K562 (cell line): Measurements from ENCODE around the gene RBL1. TPM values are rescaled to one million over a fixed set of nuclear protein-coding genes. Genes with fewer than 3 reads are reported as not detected.
A peak's percentile ranks its signal among the peaks of the same experiment; 100 is the strongest.

Experiments
- ESRRB ChIP-seq: fragments of 250-450 bp; sonication (Bioruptor Pico); IDR thresholded peaks from 2 replicates; pipeline ENCODE4 v1.5.0; 2020; ENCODE audit warnings: mild to moderate bottlenecking, moderate library complexity, borderline replicate concordance
- HMGN3 ChIP-seq: IDR thresholded peaks from 2 replicates; pipeline ENCODE4 v1.6.1; 2011; ENCODE audit warnings: borderline replicate concordance, low read depth, mild to moderate bottlenecking, mixed read lengths, low read length; ENCODE audit not compliant: insufficient read length; ENCODE audit errors: extremely low read depth
- HSF4 ChIP-seq: fragments of 250-450 bp; sonication (Bioruptor Pico); IDR thresholded peaks from 2 replicates; pipeline ENCODE4 v2.1.2; 2022; ENCODE audit warnings: mild to moderate bottlenecking, moderate library complexity, borderline replicate concordance
- KDM4B ChIP-seq, 2 experiments: fragments of 450-650 bp in 1 of 2; sonication (generic) in 1 of 2; IDR thresholded peaks; 2 replicates each; pipeline ENCODE4 v1.6.1; 2016 to 2017; ENCODE audit warnings: borderline replicate concordance in 2 of 2, antibody characterized with exemption in 1 of 2, low read depth in 1 of 2, mild to moderate bottlenecking in 1 of 2
- MEIS2 ChIP-seq: fragments of 450-650 bp; IDR thresholded peaks from 2 replicates; pipeline ENCODE4 v1.6.1; 2014; ENCODE audit warnings: mild to moderate bottlenecking; ENCODE audit not compliant: partially characterized antibody
- MYC ChIP-seq, 2 experiments: fragments of 250-450 bp in 1 of 2; sonication (Bioruptor Pico) in 1 of 2; IDR thresholded peaks; 2 replicates each; pipeline versions ENCODE4 v1.5.1 to v1.6.1; 2012 to 2021; ENCODE audit warnings: low read depth in 2 of 2, borderline replicate concordance in 1 of 2, improper control_type of control experiment in 1 of 2, low read length in 1 of 2, mild to moderate bottlenecking in 1 of 2, moderate library complexity in 1 of 2
- NCOA2 ChIP-seq, 2 experiments: fragments of 450-650 bp; IDR thresholded peaks; 2 replicates each; pipeline ENCODE4 v1.6.1; 2018; ENCODE audit warnings: mild to moderate bottlenecking in 2 of 2, moderate library complexity in 1 of 2; ENCODE audit not compliant: partially characterized antibody in 2 of 2
- NEUROD1 ChIP-seq: fragments of 150-350 bp; IDR thresholded peaks from 2 replicates; pipeline ENCODE4 v1.6.1; 2014; ENCODE audit warnings: borderline replicate concordance, low read length, low read depth; ENCODE audit not compliant: partially characterized antibody
- PCBP2 ChIP-seq: fragments of 200-400 bp; formaldehyde crosslinking; IDR thresholded peaks from 2 replicates; pipeline ENCODE4 v1.6.1; 2018; ENCODE audit warnings: low read length, low read depth, mild to moderate bottlenecking, moderate library complexity; ENCODE audit not compliant: poor library complexity, severe bottlenecking
- PML ChIP-seq: IDR thresholded peaks from 2 replicates; pipeline ENCODE4 v1.6.1; 2012; ENCODE audit warnings: low read length, inconsistent platforms
- POLR2AphosphoS2 ChIP-seq: IDR thresholded peaks from 2 replicates; pipeline ENCODE4 v1.6.1; 2012; ENCODE audit warnings: low read length, improper control_type of control experiment
- RBBP5 ChIP-seq: fragments of 200-600 bp; sonication (generic); IDR thresholded peaks from 2 replicates; pipeline ENCODE4 v1.6.1; 2012; ENCODE audit warnings: borderline replicate concordance, mild to moderate bottlenecking, low read length, control low read depth, inconsistent platforms; ENCODE audit not compliant: insufficient read depth, poor library complexity, severe bottlenecking
- SRF ChIP-seq, 2 experiments: fragments of 250-450, 450-650 bp in 1 of 2; sonication (Bioruptor Pico) in 1 of 2; sonication (generic) in 1 of 2; formaldehyde crosslinking; IDR thresholded peaks; 2 replicates each; pipeline versions ENCODE4 v1.5.0 to v1.5.1; 2020 to 2022; ENCODE audit warnings: mild to moderate bottlenecking in 1 of 2, missing genetic modification reagents in 1 of 2
- TBL1XR1 ChIP-seq, 2 experiments: IDR thresholded peaks; 2 replicates each; pipeline ENCODE4 v1.6.1; 2012; ENCODE audit warnings: improper control_type of control experiment in 2 of 2, low read length in 2 of 2, mild to moderate bottlenecking in 1 of 2
- ZBTB17 ChIP-seq: fragments of 450-650 bp; formaldehyde crosslinking; IDR thresholded peaks from 2 replicates; pipeline ENCODE4 v1.4.0; 2020; ENCODE audit warnings: mild to moderate bottlenecking
- ZC3H4 ChIP-seq: sonication (generic); formaldehyde crosslinking; IDR thresholded peaks from 2 replicates; pipeline ENCODE4 v1.9.0; 2021; ENCODE audit warnings: missing genetic modification reagents, borderline replicate concordance
- ZNF311 ChIP-seq: fragments of 250-450 bp; sonication (Bioruptor Pico); IDR thresholded peaks from 2 replicates; pipeline ENCODE4 v1.4.0; 2020; ENCODE audit warnings: mild to moderate bottlenecking, moderate library complexity
- polyA plus RNA-seq, 8 experiments: library from polyadenylated mRNA; depleted of rRNA in 4 of 8; stranded (reverse) in 5 of 8; unstranded in 3 of 8; fragments of >200 nt; fragmentation: Nextera tagmentation in 2 of 8; fragmentation: Illumina TruSeq in 1 of 8; extraction: Ambion mirVana in 2 of 8; extraction: Trizol in 1 of 8; gene quantifications; 2 replicates each; pipeline versions ENCODE4 v1.2.1 to v1.2.3, GENCODE V29; 2011 to 2014; ENCODE audit warnings: inconsistent platforms in 1 of 8, missing spikeins in 1 of 8
- total RNA-seq, 7 experiments: library from RNA; depleted of rRNA in 6 of 7; stranded (reverse); fragments of >200 nt in 6 of 7; fragmentation: Illumina TruSeq in 2 of 7; extraction: Trizol in 2 of 7; gene quantifications; 2 replicates each; pipeline versions ENCODE4 v1.2.1 to v1.2.3, GENCODE V29; 2011 to 2021; ENCODE audit warnings: low replicate concordance in 1 of 7
- TF ChIP-seq, protein P1 (sequence below), 2 experiments: fragments of 450-650 bp; IDR thresholded peaks; 2 replicates each; pipeline ENCODE4 v1.6.1; 2018; ENCODE audit warnings: mild to moderate bottlenecking in 2 of 2, low read depth in 1 of 2; ENCODE audit not compliant: partially characterized antibody in 2 of 2
- TF ChIP-seq, protein P2 (sequence below): fragments of 200-800 bp; sonication (Bioruptor generic); IDR thresholded peaks from 2 replicates; pipeline ENCODE4 v1.6.1; 2017; ENCODE audit warnings: missing genetic modification characterization, missing compliant biosample characterization

The RBL1 gene
- total and polyA plus RNA-seq, 9 of the 15 experiments (the other 6 are each of a cell fraction or from before 2014, with no cell fraction given), result 4.0 to 25.9 (median 15.6) TPM

DNA sequence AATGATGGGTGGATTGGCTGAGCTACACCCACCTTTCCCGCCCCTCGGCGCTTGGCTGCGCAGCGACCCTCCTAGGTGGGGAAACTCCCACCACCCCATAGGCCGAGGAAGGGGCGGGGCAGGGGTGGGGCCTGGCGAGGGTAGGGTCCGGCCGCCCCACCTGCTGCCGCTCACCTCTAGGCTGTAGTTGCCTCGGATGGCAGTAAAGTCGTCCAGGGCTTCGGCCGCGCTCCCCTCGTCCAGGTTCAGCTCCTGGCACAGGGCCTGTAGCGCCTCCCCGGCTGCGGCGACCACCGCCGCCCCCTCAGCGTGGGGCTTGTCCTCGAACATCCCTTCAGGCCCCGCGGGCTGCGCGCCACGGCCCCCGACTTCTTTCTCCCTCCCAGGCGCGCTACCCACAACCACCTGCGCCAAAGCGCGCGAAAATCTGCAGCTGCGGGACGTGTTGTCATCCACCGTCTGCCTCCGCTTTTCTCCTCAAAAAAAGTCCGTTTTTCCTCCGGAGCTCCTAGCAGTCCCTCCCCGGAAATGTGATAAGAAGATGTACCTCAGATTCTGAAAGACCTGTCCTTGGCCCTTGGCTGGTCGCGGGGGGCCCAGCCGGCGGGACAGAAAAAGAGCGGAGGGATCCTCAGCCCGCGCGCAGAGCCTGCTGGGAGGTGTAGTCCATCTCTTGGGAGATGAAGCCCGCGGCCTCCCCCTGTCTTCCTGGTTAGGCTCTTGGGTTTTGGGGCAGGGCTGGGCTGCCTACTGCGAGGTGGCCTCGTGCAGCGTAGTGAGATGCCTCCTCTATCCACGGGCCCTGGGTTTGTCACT, at the start of gene RBL1 (continued):
- TF ChIP-seq, protein P1, sequence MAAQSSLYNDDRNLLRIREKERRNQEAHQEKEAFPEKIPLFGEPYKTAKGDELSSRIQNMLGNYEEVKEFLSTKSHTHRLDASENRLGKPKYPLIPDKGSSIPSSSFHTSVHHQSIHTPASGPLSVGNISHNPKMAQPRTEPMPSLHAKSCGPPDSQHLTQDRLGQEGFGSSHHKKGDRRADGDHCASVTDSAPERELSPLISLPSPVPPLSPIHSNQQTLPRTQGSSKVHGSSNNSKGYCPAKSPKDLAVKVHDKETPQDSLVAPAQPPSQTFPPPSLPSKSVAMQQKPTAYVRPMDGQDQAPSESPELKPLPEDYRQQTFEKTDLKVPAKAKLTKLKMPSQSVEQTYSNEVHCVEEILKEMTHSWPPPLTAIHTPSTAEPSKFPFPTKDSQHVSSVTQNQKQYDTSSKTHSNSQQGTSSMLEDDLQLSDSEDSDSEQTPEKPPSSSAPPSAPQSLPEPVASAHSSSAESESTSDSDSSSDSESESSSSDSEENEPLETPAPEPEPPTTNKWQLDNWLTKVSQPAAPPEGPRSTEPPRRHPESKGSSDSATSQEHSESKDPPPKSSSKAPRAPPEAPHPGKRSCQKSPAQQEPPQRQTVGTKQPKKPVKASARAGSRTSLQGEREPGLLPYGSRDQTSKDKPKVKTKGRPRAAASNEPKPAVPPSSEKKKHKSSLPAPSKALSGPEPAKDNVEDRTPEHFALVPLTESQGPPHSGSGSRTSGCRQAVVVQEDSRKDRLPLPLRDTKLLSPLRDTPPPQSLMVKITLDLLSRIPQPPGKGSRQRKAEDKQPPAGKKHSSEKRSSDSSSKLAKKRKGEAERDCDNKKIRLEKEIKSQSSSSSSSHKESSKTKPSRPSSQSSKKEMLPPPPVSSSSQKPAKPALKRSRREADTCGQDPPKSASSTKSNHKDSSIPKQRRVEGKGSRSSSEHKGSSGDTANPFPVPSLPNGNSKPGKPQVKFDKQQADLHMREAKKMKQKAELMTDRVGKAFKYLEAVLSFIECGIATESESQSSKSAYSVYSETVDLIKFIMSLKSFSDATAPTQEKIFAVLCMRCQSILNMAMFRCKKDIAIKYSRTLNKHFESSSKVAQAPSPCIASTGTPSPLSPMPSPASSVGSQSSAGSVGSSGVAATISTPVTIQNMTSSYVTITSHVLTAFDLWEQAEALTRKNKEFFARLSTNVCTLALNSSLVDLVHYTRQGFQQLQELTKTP (IDR thresholded peaks at IDR 0.05; ENCODE audit: low read depth in 1 of 2, partially characterized antibody in 2 of 2), result peak; percentile 87 to 97
- TF ChIP-seq MEIS2 (peak; percentile 57), ZC3H4 (CRISPR knock-in tag) (no peak), ESRRB (CRISPR knock-in tag) (no peak), RBBP5 (peak; percentile 93), KDM4B (IDR thresholded peaks at IDR 0.05; ENCODE audit: borderline replicate concordance in 2 of 2, low read depth in 1 of 2) (peak in 1 of 2 experiments; percentile 82; a peak in 1 of 4 replicates), HSF4 (0 out of 2 replicates have a peak, but pooled peaks have one; percentile 17), TBL1XR1 (IDR thresholded peaks at IDR 0.05; ENCODE audit: low read length in 2 of 2) (no peak), PCBP2 (no peak), PML (peak; percentile 68), ZNF311 (CRISPR knock-in tag) (peak; percentile 73), HMGN3 (peak; percentile 39), ZBTB17 (CRISPR knock-in tag) (no peak), POLR2AphosphoS2 (no peak; the same call in 1 of the 2 replicates), NCOA2 (IDR thresholded peaks at IDR 0.05; ENCODE audit: partially characterized antibody in 2 of 2) (no peak), MYC (IDR thresholded peaks at IDR 0.05; ENCODE audit: low read depth, low read length) (peak; percentile 89), MYC (CRISPR knock-in tag; IDR thresholded peaks at IDR 0.05; ENCODE audit: borderline replicate concordance, low read depth) (peak; percentile 86; the same call in 1 of the 2 replicates), SRF (CRISPR knock-in tag; IDR thresholded peaks at IDR 0.05) (no peak; a peak in 1 of 4 replicates), NEUROD1 (peak; percentile 22)
- TF ChIP-seq, protein P2, sequence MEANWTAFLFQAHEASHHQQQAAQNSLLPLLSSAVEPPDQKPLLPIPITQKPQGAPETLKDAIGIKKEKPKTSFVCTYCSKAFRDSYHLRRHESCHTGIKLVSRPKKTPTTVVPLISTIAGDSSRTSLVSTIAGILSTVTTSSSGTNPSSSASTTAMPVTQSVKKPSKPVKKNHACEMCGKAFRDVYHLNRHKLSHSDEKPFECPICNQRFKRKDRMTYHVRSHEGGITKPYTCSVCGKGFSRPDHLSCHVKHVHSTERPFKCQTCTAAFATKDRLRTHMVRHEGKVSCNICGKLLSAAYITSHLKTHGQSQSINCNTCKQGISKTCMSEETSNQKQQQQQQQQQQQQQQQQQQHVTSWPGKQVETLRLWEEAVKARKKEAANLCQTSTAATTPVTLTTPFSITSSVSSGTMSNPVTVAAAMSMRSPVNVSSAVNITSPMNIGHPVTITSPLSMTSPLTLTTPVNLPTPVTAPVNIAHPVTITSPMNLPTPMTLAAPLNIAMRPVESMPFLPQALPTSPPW, result peak; percentile 83
